ENCODE data around the gene LRIG3.

LRIG3 gene

GRCh38 chr12:58932806-58933681 lies 12.7 kb upstream of the LRIG3 start:
- Histone ChIP-seq H3K9me3 (ENCODE audit: control insufficient read depth in 2 of 2, low read length in 2 of 2) (no peaks in the 10 kb centered on the region), H3K4me3 (ENCODE audit: low read length in 2 of 2) (no peak overlapping the region), H3K27me3 (ENCODE audit: control insufficient read depth in 2 of 2, insufficient read depth in 2 of 2, low read length in 2 of 2) (no peaks in the 10 kb centered on the region), H3K9ac (ENCODE audit: low read depth in 1 of 2, low read length in 2 of 2) (no peak overlapping the region), H3K4me1 (ENCODE audit: control insufficient read depth in 2 of 2, insufficient read depth in 2 of 2, low read length in 2 of 2) (peaks cover 0 to 3% of the 10 kb centered on the region in 2 donors), H3K36me3 (ENCODE audit: control insufficient read depth in 2 of 2, insufficient read depth in 2 of 2, low read length in 2 of 2) (no peaks in the 10 kb centered on the region), H3K27ac (ENCODE audit: low read depth in 2 of 2, low read length in 2 of 2) (no peak overlapping the region)

- Histone ChIP-seq H3K4me1 (ENCODE audit: control insufficient read depth in 2 of 2, insufficient read depth in 2 of 2, low read length in 2 of 2) (peaks cover 0 to 3% of the 10 kb centered on the region in 2 donors), H3K36me3 (ENCODE audit: control insufficient read depth in 2 of 2, insufficient read depth in 2 of 2, low read length in 2 of 2) (no peaks in the 10 kb centered on the region), H3K4me3 (ENCODE audit: low read length in 2 of 2) (no peak overlapping the region), H3K27me3 (ENCODE audit: control insufficient read depth in 2 of 2, insufficient read depth in 2 of 2, low read length in 2 of 2) (no peaks in the 10 kb centered on the region), H3K27ac (ENCODE audit: low read depth in 2 of 2, low read length in 2 of 2) (no peak overlapping the region), H3K9me3 (ENCODE audit: control insufficient read depth in 2 of 2, low read length in 2 of 2) (no peaks in the 10 kb centered on the region), H3K9ac (ENCODE audit: low read depth in 1 of 2, low read length in 2 of 2) (no peak overlapping the region)
Observed at GRCh38 chr12:58931518-58931917, 11.2 kb upstream of the LRIG3 start.

GRCh38 chr12:58930770-58931324 lies 10.5 kb upstream of the LRIG3 start:
- H3K4me1 ChIP-seq (ENCODE audit: control insufficient read depth in 2 of 2, insufficient read depth in 2 of 2, low read length in 2 of 2), result peaks cover 4 to 5% of the 10 kb centered on the region in 2 donors
- H3K27ac ChIP-seq (ENCODE audit: low read depth in 2 of 2, low read length in 2 of 2), result no peak overlapping the region
- H3K36me3 ChIP-seq (ENCODE audit: control insufficient read depth in 2 of 2, insufficient read depth in 2 of 2, low read length in 2 of 2), result no peaks in the 10 kb centered on the region
- H3K27me3 ChIP-seq (ENCODE audit: control insufficient read depth in 2 of 2, insufficient read depth in 2 of 2, low read length in 2 of 2), result no peaks in the 10 kb centered on the region
- H3K4me3 ChIP-seq (ENCODE audit: low read length in 2 of 2), result no peak overlapping the region
- no peak overlapping the region for H3K9ac ChIP-seq (ENCODE audit: low read depth in 1 of 2, low read length in 2 of 2)
- no peaks in the 10 kb centered on the region for H3K9me3 ChIP-seq (ENCODE audit: control insufficient read depth in 2 of 2, low read length in 2 of 2)

- H3K27ac ChIP-seq (ENCODE audit: low read depth in 2 of 2, low read length in 2 of 2), result no peak overlapping the region
Observed at GRCh38 chr12:58927120-58927519, 6.8 kb upstream of the LRIG3 start.

GRCh38 chr12:58926586-58926985 lies 6.3 kb upstream of the LRIG3 start:
- H3K4me3 ChIP-seq (ENCODE audit: low read length in 2 of 2), result no peak overlapping the region
- H3K9me3 ChIP-seq (ENCODE audit: control insufficient read depth in 2 of 2, low read length in 2 of 2), result no peaks in the 10 kb centered on the region
- no peak overlapping the region for H3K9ac ChIP-seq (ENCODE audit: low read depth in 1 of 2, low read length in 2 of 2)
- H3K27ac ChIP-seq (ENCODE audit: low read depth in 2 of 2, low read length in 2 of 2), result no peak overlapping the region
- H3K4me1 ChIP-seq (ENCODE audit: control insufficient read depth in 2 of 2, insufficient read depth in 2 of 2, low read length in 2 of 2), result peaks cover 5 to 29% of the 10 kb centered on the region in 2 donors
- H3K36me3 ChIP-seq (ENCODE audit: control insufficient read depth in 2 of 2, insufficient read depth in 2 of 2, low read length in 2 of 2), result no peaks in the 10 kb centered on the region
- no peaks in the 10 kb centered on the region for H3K27me3 ChIP-seq (ENCODE audit: control insufficient read depth in 2 of 2, insufficient read depth in 2 of 2, low read length in 2 of 2)

More at GRCh38 chr12:58927120-58927519, 6.8 kb upstream of the LRIG3 start:
- Histone ChIP-seq H3K9me3 (ENCODE audit: control insufficient read depth in 2 of 2, low read length in 2 of 2) (no peaks in the 10 kb centered on the region), H3K4me3 (ENCODE audit: low read length in 2 of 2) (no peak overlapping the region), H3K9ac (ENCODE audit: low read depth in 1 of 2, low read length in 2 of 2) (no peak overlapping the region), H3K36me3 (ENCODE audit: control insufficient read depth in 2 of 2, insufficient read depth in 2 of 2, low read length in 2 of 2) (no peaks in the 10 kb centered on the region), H3K27me3 (ENCODE audit: control insufficient read depth in 2 of 2, insufficient read depth in 2 of 2, low read length in 2 of 2) (no peaks in the 10 kb centered on the region), H3K4me1 (ENCODE audit: control insufficient read depth in 2 of 2, insufficient read depth in 2 of 2, low read length in 2 of 2) (peaks cover 5 to 29% of the 10 kb centered on the region in 2 donors)

- Histone ChIP-seq H3K36me3 (ENCODE audit: control insufficient read depth in 2 of 2, insufficient read depth in 2 of 2, low read length in 2 of 2) (no peaks in the 10 kb centered on the region), H3K4me3 (ENCODE audit: low read length in 2 of 2) (peak overlapping the region in 1 of 2 donors; percentile 2), H3K27me3 (ENCODE audit: control insufficient read depth in 2 of 2, insufficient read depth in 2 of 2, low read length in 2 of 2) (no peaks in the 10 kb centered on the region), H3K9me3 (ENCODE audit: control insufficient read depth in 2 of 2, low read length in 2 of 2) (no peaks in the 10 kb centered on the region), H3K4me1 (ENCODE audit: control insufficient read depth in 2 of 2, insufficient read depth in 2 of 2, low read length in 2 of 2) (peaks cover 5 to 34% of the 10 kb centered on the region in 2 donors), H3K27ac (ENCODE audit: low read depth in 2 of 2, low read length in 2 of 2) (peak overlapping the region; percentile 73 to 88), H3K9ac (ENCODE audit: low read depth in 1 of 2, low read length in 2 of 2) (peak overlapping the region in 1 of 2 donors; percentile 40)
Observed at GRCh38 chr12:58925751-58926150, 5.4 kb upstream of the LRIG3 start.

- H3K4me1 ChIP-seq (ENCODE audit: control insufficient read depth in 2 of 2, insufficient read depth in 2 of 2, low read length in 2 of 2), result peaks cover 5 to 37% of the 10 kb centered on the region in 2 donors
- H3K27ac ChIP-seq (ENCODE audit: low read depth in 2 of 2, low read length in 2 of 2), result peak overlapping the region; percentile 73 to 88
- H3K9ac ChIP-seq (ENCODE audit: low read depth in 1 of 2, low read length in 2 of 2), result peak overlapping the region in 1 of 2 donors; percentile 40
- no peak overlapping the region for H3K4me3 ChIP-seq (ENCODE audit: low read length in 2 of 2)
- H3K27me3 ChIP-seq (ENCODE audit: control insufficient read depth in 2 of 2, insufficient read depth in 2 of 2, low read length in 2 of 2), result no peaks in the 10 kb centered on the region
- no peaks in the 10 kb centered on the region for H3K9me3 ChIP-seq (ENCODE audit: control insufficient read depth in 2 of 2, low read length in 2 of 2)
- no peaks in the 10 kb centered on the region for H3K36me3 ChIP-seq (ENCODE audit: control insufficient read depth in 2 of 2, insufficient read depth in 2 of 2, low read length in 2 of 2)
Observed at GRCh38 chr12:58925111-58925611, 4.9 kb upstream of the LRIG3 start.

- H3K4me3 ChIP-seq (ENCODE audit: low read length in 2 of 2), result no peak overlapping the region
- H3K27me3 ChIP-seq (ENCODE audit: control insufficient read depth in 2 of 2, insufficient read depth in 2 of 2, low read length in 2 of 2), result no peaks in the 10 kb centered on the region
- peaks cover 5 to 37% of the 10 kb centered on the region in 2 donors for H3K4me1 ChIP-seq (ENCODE audit: control insufficient read depth in 2 of 2, insufficient read depth in 2 of 2, low read length in 2 of 2)
- H3K27ac ChIP-seq (ENCODE audit: low read depth in 2 of 2, low read length in 2 of 2), result peak overlapping the region; percentile 52 to 88
- no peaks in the 10 kb centered on the region for H3K36me3 ChIP-seq (ENCODE audit: control insufficient read depth in 2 of 2, insufficient read depth in 2 of 2, low read length in 2 of 2)
- H3K9ac ChIP-seq (ENCODE audit: low read depth in 1 of 2, low read length in 2 of 2), result peak overlapping the region in 1 of 2 donors; percentile 40
- no peaks in the 10 kb centered on the region for H3K9me3 ChIP-seq (ENCODE audit: control insufficient read depth in 2 of 2, low read length in 2 of 2)
Observed at GRCh38 chr12:58924652-58925051, 4.3 kb upstream of the LRIG3 start.

- Histone ChIP-seq H3K9me3 (ENCODE audit: control insufficient read depth in 2 of 2, low read length in 2 of 2) (no peaks in the 10 kb centered on the region), H3K27me3 (ENCODE audit: control insufficient read depth in 2 of 2, insufficient read depth in 2 of 2, low read length in 2 of 2) (no peaks in the 10 kb centered on the region), H3K9ac (ENCODE audit: low read depth in 1 of 2, low read length in 2 of 2) (no peak overlapping the region), H3K36me3 (ENCODE audit: control insufficient read depth in 2 of 2, insufficient read depth in 2 of 2, low read length in 2 of 2) (no peaks in the 10 kb centered on the region), H3K27ac (ENCODE audit: low read depth in 2 of 2, low read length in 2 of 2) (peak overlapping the region in 1 of 2 donors; percentile 7), H3K4me1 (ENCODE audit: control insufficient read depth in 2 of 2, insufficient read depth in 2 of 2, low read length in 2 of 2) (peaks cover 5 to 37% of the 10 kb centered on the region in 2 donors), H3K4me3 (ENCODE audit: low read length in 2 of 2) (no peak overlapping the region)
Observed at GRCh38 chr12:58923781-58924180, 3.5 kb upstream of the LRIG3 start.

GRCh38 chr12:58922849-58923248 lies 2.5 kb upstream of the LRIG3 start:
- Histone ChIP-seq H3K4me3 (ENCODE audit: low read length in 2 of 2) (no peak overlapping the region), H3K27me3 (ENCODE audit: control insufficient read depth in 2 of 2, insufficient read depth in 2 of 2, low read length in 2 of 2) (no peaks in the 10 kb centered on the region), H3K9ac (ENCODE audit: low read depth in 1 of 2, low read length in 2 of 2) (no peak overlapping the region), H3K9me3 (ENCODE audit: control insufficient read depth in 2 of 2, low read length in 2 of 2) (no peaks in the 10 kb centered on the region), H3K36me3 (ENCODE audit: control insufficient read depth in 2 of 2, insufficient read depth in 2 of 2, low read length in 2 of 2) (no peaks in the 10 kb centered on the region), H3K27ac (ENCODE audit: low read depth in 2 of 2, low read length in 2 of 2) (peak overlapping the region in 1 of 2 donors; percentile 6), H3K4me1 (ENCODE audit: control insufficient read depth in 2 of 2, insufficient read depth in 2 of 2, low read length in 2 of 2) (peaks cover 2 to 40% of the 10 kb centered on the region in 2 donors)
